NCI-H2196 (cell line): ENCODE measurements around the gene CT55.
"Not testable (repeated sequence)": the region's sequence is repeated elsewhere in the genome, so short reads cannot be mapped to it uniquely, and the experiment has no call there.

Experiments used
- DNase-seq: peaks from one replicate; lab custom pipeline; 2025; ENCODE audit not compliant: unreplicated experiment; lab: John Stamatoyannopoulos, UW

CT55 gene

GRCh38 chrX:135170877-135171519 lies at the start of gene CT55:
Gene CT55 (minus strand): TSS chrX:135171398. CDS start chrX:135171171, 227 bp downstream.
- no peak for DNase-seq

- DNase-seq: no peak
These were observed 42.1 kb upstream of the CT55 start for GRCh38 chrX:135213200-135213844.

- DNase-seq: not testable (repeated sequence)
These were observed 35.2 kb upstream of the CT55 start for GRCh38 chrX:135206427-135206826.

- no peak for DNase-seq
These were observed 29.1 kb upstream of the CT55 start for GRCh38 chrX:135200297-135200696.

- DNase-seq: no peak
These were observed 23.5 kb upstream of the CT55 start for GRCh38 chrX:135194684-135195083.

GRCh38 chrX:135193740-135194139 lies 22.5 kb upstream of the CT55 start:
- no peak for DNase-seq

GRCh38 chrX:135191838-135192237 lies 20.6 kb upstream of the CT55 start:
- no peak for DNase-seq

GRCh38 chrX:135185795-135186443 lies 14.7 kb upstream of the CT55 start:
- DNase-seq: peak; percentile 4

GRCh38 chrX:135178636-135179035 lies 7.4 kb upstream of the CT55 start:
- no peak for DNase-seq

GRCh38 chrX:135170468-135170867 lies 730 bp downstream of the CT55 start:
- DNase-seq: no peak

GRCh38 chrX:135169534-135169933 lies 1.7 kb downstream of the CT55 start:
- DNase-seq: not testable (repeated sequence)

GRCh38 chrX:135168486-135168885 lies 2.7 kb downstream of the CT55 start:
- DNase-seq: no peak

- DNase-seq: not testable (repeated sequence)
These were observed 16.5 kb downstream of the CT55 start for GRCh38 chrX:135154688-135155087.

GRCh38 chrX:135126145-135126544 lies 45.1 kb downstream of the CT55 start:
- not testable (repeated sequence) for DNase-seq

GRCh38 chrX:135120056-135120576 lies 51.1 kb downstream of the CT55 start, which contains the start of gene ETDB:
Gene ETDB (minus strand): TSS chrX:135120526. CDS start chrX:135119261, 1,265 bp downstream.
- not testable (repeated sequence) for DNase-seq

GRCh38 chrX:135116064-135116463 lies 55.1 kb downstream of the CT55 start:
- not testable (repeated sequence) for DNase-seq

- DNase-seq: no peak
These were observed 56.8 kb downstream of the CT55 start for GRCh38 chrX:135114392-135114791.

GRCh38 chrX:135112743-135113142 lies 58.5 kb downstream of the CT55 start:
- no peak for DNase-seq

- peak; percentile 30 for DNase-seq
These were observed 59.0 kb downstream of the CT55 start for GRCh38 chrX:135112096-135112729.

- no peak for DNase-seq
These were observed 61.6 kb downstream of the CT55 start for GRCh38 chrX:135109554-135109953.
